Activated effector memory CD4-positive, alpha-beta T cell treated with Interleukin-2 at 50 U/mL for 16 hours (primary cell): ENCODE data around the gene SLC41A3.
A peak's percentile ranks its signal among the peaks of the same experiment; 100 is the strongest.

Source experiments
- DNase-seq: peaks from one replicate; pipeline ENCODE4 v3.0.0-alpha.2; 2020

The SLC41A3 gene

GRCh38 chr3:126083913-126084767 lies at the start of gene SLC41A3:
Gene SLC41A3 (minus strand): TSS chr3:126084124. CDS start chr3:126068219, 15,905 bp downstream.
- peak; percentile 81 for DNase-seq

GRCh38 chr3:126133606-126134005 lies 49.7 kb upstream of the SLC41A3 start:
- no peak for DNase-seq

GRCh38 chr3:126132751-126133511 lies 49.0 kb upstream of the SLC41A3 start:
- no peak for DNase-seq

- DNase-seq = no peak
Measured at GRCh38 chr3:126131881-126132750, 48.2 kb upstream of the SLC41A3 start.

- no peak for DNase-seq
Measured at GRCh38 chr3:126130981-126131745, 47.2 kb upstream of the SLC41A3 start.

- no peak for DNase-seq
Measured at GRCh38 chr3:126130081-126130855, 46.3 kb upstream of the SLC41A3 start.

- DNase-seq = no peak
Measured at GRCh38 chr3:126129398-126129891, 45.5 kb upstream of the SLC41A3 start.

- DNase-seq = no peak
Measured at GRCh38 chr3:126128504-126129397, 44.8 kb upstream of the SLC41A3 start.

- no peak for DNase-seq
Measured at GRCh38 chr3:126127904-126128303, 44.0 kb upstream of the SLC41A3 start.

GRCh38 chr3:126127452-126127851 lies 43.5 kb upstream of the SLC41A3 start:
- DNase-seq = no peak

GRCh38 chr3:126126811-126127431 lies 43.0 kb upstream of the SLC41A3 start:
- no peak for DNase-seq

GRCh38 chr3:126126286-126126685 lies 42.4 kb upstream of the SLC41A3 start:
- DNase-seq = no peak

- DNase-seq = no peak
Measured at GRCh38 chr3:126125781-126126251, 41.9 kb upstream of the SLC41A3 start.

GRCh38 chr3:126125341-126125740 lies 41.4 kb upstream of the SLC41A3 start:
- no peak for DNase-seq

GRCh38 chr3:126124896-126125295 lies 41.0 kb upstream of the SLC41A3 start:
- DNase-seq = no peak

- no peak for DNase-seq
Measured at GRCh38 chr3:126124148-126124868, 40.4 kb upstream of the SLC41A3 start.

GRCh38 chr3:126121632-126122031 lies 37.7 kb upstream of the SLC41A3 start:
- no peak for DNase-seq

GRCh38 chr3:126121074-126121473 lies 37.1 kb upstream of the SLC41A3 start:
- no peak for DNase-seq

- DNase-seq = no peak
Measured at GRCh38 chr3:126119976-126120375, 36.1 kb upstream of the SLC41A3 start.
